ENCODE data around the gene ITGAV. TPM values are rescaled to one million over a fixed set of nuclear protein-coding genes. Genes with fewer than 3 reads are reported as not detected.

The ITGAV gene
- total and polyA plus RNA-seq, 7 experiments from 2014 or later: 0.37 to 9.7 (median 6.9) TPM

DNA sequence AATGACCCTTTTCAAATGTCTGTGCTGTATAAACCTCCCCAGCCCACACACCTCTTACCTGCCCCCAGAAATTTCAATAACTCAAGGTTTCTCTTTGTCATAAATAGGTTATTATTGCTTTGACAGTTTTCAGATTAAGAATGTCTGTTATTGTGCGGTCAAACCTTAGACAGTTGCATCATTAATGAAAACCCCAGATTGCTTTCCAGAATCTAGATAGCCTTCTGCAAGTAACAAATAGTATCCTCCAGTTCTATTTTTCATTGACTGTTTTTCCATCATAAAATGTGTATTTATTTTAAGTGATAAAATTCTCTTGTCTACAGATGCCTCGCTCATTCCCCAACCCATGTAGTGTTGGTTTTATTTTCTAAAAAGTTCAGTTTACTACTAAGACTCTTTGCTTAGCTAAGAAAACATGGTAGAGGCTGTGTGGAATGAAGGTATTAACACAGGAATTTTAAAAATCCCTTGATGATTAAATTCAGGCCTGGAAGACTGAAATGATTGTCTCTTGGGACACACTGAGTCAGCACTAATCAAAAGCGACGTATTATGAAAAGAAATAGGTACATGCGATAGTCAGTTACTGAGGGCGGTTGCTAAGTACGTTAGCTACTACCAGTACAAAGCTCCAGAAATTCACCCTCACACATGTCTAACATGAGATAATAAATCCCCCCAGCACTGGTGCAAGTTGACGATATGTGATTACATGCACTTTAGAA is 38.4 kb upstream of the ITGAV start:
- Mint-ChIP-seq H3K36me3 (peaks cover 0 to 4% (median 0%) of the 10 kb centered on the region in 5 donors), H3K4me3 (no peak overlapping the region), H3K9me3 (no peaks in the 10 kb centered on the region), H3K4me1 (no peaks in the 10 kb centered on the region), H3K27ac (no peak overlapping the region), H3K27me3 (peaks cover 4 to 14% (median 9%) of the 10 kb centered on the region in 5 donors)
- intact Hi-C loops (cut with micrococcal nuclease): no loop called here
- H3K27me3 ChIP-seq (ENCODE audit: control insufficient read depth in 2 of 2, insufficient read depth in 2 of 2, low read length in 2 of 2): no peaks in the 10 kb centered on the region
- no peaks in the 10 kb centered on the region for H3K4me1 ChIP-seq (ENCODE audit: control insufficient read depth in 2 of 2, insufficient read depth in 2 of 2, low read length in 2 of 2)
- no peak overlapping the region for H3K4me3 ChIP-seq (ENCODE audit: low read length)
- no peaks in the 10 kb centered on the region for H3K36me3 ChIP-seq (ENCODE audit: control insufficient read depth in 2 of 3, insufficient read depth in 3 of 3, low read length in 3 of 3)
- no peaks in the 10 kb centered on the region for H3K9me3 ChIP-seq (ENCODE audit: control insufficient read depth in 2 of 3, low read length in 3 of 3)
- DNase-seq: no peak
- ChIA-PET POLR2A (no interaction called here), CTCF (no interaction called here)
- H3K27ac ChIP-seq (ENCODE audit: low read depth, low read length): no peak overlapping the region
- no peak for ATAC-seq

DNA sequence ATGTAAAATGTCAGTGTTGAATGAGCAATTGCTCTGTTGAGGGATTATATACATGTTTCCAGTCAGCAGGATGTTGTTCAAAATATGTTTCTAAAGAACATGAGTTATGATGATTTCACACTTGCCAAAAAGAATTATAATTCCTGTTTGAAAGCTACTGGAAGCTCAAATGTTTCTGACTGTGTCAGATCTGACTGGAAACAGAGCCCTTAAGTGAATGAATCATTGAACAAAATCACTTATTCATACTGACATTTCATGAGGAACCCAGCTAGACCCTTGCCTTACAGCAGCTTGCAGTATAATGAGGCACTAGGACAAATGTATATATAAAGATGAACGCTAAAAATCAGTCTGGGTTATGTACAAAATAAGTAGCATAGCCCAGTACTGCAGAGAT is 35.4 kb upstream of the ITGAV start:
- Histone ChIP-seq H3K36me3 (ENCODE audit: control insufficient read depth in 2 of 3, insufficient read depth in 3 of 3, low read length in 3 of 3) (no peaks in the 10 kb centered on the region), H3K27ac (ENCODE audit: low read depth, low read length) (no peak overlapping the region), H3K4me3 (ENCODE audit: low read length) (no peak overlapping the region), H3K4me1 (ENCODE audit: control insufficient read depth in 2 of 2, insufficient read depth in 2 of 2, low read length in 2 of 2) (no peaks in the 10 kb centered on the region), H3K27me3 (ENCODE audit: control insufficient read depth in 2 of 2, insufficient read depth in 2 of 2, low read length in 2 of 2) (no peaks in the 10 kb centered on the region), H3K9me3 (ENCODE audit: control insufficient read depth in 2 of 3, low read length in 3 of 3) (no peaks in the 10 kb centered on the region)
- no peak overlapping the region for H3K4me3 Mint-ChIP-seq
- peaks cover 4 to 14% (median 9%) of the 10 kb centered on the region in 5 donors for H3K27me3 Mint-ChIP-seq
- H3K27ac Mint-ChIP-seq: no peak overlapping the region
- POLR2A ChIA-PET: no interaction called here
- no peak for ATAC-seq
- CTCF ChIA-PET: interaction anchor here (1.2 kb wide), 1 partner anchor 8 kb away, joined by 3 read pairs; no protein-coding TSS in a partner anchor
- no peaks in the 10 kb centered on the region for H3K9me3 Mint-ChIP-seq
- H3K4me1 Mint-ChIP-seq: no peaks in the 10 kb centered on the region
- no peak for DNase-seq
- intact Hi-C loops (cut with micrococcal nuclease): no loop called here
- H3K36me3 Mint-ChIP-seq: peaks cover 0 to 8% (median 0%) of the 10 kb centered on the region in 5 donors

DNA sequence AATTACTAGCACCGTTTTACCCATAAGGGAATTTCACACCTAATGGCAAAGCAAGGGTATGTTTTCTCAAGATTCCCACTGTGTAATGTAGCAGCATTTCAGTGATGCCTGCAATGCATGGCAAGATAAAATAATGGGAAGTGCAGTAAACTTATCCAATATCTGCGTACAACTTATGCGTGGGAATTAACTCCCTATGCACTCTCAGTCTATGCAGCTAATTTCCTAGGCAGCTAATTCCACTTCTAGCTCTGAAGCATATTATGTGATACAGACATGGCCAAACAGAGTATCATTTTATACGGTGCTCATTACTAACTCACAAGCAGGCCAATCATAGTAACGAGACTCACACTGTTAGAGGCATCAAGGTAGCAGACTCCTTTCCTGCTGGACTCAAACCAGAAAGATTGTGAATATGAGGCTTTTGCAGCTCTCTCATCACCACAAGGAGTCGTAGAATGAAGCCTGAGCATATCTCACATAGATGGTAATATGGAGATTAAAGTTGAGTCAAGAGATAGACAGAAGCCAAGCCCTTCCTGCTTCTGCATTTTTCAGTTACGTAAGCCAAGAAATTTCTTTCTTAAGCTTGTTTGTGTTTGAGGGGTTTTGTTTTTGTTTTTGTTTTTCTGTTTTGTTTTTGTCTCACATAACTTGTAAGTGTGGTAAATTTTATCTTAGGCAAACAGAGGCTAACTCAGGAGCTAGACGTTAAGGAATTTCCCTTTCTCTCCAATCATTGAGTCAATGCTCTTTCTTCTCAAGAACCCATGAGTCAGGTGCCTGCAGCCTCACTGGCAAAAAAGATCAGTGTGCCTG is 34.8 kb upstream of the ITGAV start:
- H3K4me3 Mint-ChIP-seq: no peak overlapping the region
- peaks cover 0 to 8% (median 0%) of the 10 kb centered on the region in 5 donors for H3K36me3 Mint-ChIP-seq
- Histone ChIP-seq H3K9me3 (ENCODE audit: control insufficient read depth in 2 of 3, low read length in 3 of 3) (no peaks in the 10 kb centered on the region), H3K27ac (ENCODE audit: low read depth, low read length) (no peak overlapping the region), H3K4me1 (ENCODE audit: control insufficient read depth in 2 of 2, insufficient read depth in 2 of 2, low read length in 2 of 2) (no peaks in the 10 kb centered on the region), H3K36me3 (ENCODE audit: control insufficient read depth in 2 of 3, insufficient read depth in 3 of 3, low read length in 3 of 3) (no peaks in the 10 kb centered on the region), H3K27me3 (ENCODE audit: control insufficient read depth in 2 of 2, insufficient read depth in 2 of 2, low read length in 2 of 2) (no peaks in the 10 kb centered on the region), H3K4me3 (ENCODE audit: low read length) (no peak overlapping the region)
- DNase-seq: no peak
- H3K4me1 Mint-ChIP-seq: no peaks in the 10 kb centered on the region
- peak; percentile 40 for ATAC-seq
- H3K27ac Mint-ChIP-seq: no peak overlapping the region
- intact Hi-C loops (cut with micrococcal nuclease): no loop called here
- POLR2A ChIA-PET: no interaction called here
- no peaks in the 10 kb centered on the region for H3K9me3 Mint-ChIP-seq
- peaks cover 4 to 12% (median 7%) of the 10 kb centered on the region in 5 donors for H3K27me3 Mint-ChIP-seq
- CTCF ChIA-PET: interaction anchor here (1.2 kb wide), 1 partner anchor 8 kb away, joined by 3 read pairs; no protein-coding TSS in a partner anchor

DNA sequence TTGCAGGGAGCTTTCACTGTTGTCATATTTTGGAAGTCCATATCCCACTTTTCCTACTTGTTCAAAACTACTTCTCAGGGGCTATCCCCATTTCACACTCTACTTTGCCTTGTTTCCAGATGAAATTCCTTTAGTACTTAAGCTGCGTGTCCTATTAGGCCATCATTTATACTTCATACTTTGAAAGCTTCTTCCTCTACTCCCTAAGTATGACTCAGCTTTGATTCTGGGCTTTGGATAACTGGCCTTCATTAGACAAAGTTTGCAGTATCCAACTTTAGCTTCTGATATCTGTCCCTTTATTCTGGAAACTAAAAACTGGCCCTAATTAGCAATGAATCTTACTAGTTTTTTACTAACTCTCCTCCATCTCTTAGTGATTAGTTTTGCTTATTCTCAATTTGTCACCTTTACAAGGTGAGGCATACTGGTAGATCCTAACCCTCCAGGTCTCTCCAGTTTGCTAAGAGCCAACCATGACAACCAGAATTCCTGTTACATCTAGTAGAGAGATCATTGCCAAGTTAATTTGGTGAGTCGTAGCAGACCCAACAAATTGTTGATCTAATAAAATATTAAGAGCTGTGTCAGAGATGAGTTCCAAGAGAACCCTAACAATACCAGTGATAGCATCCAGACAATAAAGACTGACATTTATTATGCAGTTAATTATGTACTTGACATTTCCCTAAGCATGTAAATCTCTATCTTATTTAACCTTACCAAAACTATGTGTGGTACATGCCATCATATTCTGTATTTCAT is 31.2 kb upstream of the ITGAV start:
- ChIA-PET CTCF (no interaction called here), POLR2A (no interaction called here)
- DNase-seq: no peak
- Histone ChIP-seq H3K27me3 (ENCODE audit: control insufficient read depth in 2 of 2, insufficient read depth in 2 of 2, low read length in 2 of 2) (peaks cover 0 to 5% of the 10 kb centered on the region in 2 donors), H3K4me3 (ENCODE audit: low read length) (no peak overlapping the region), H3K36me3 (ENCODE audit: control insufficient read depth in 2 of 3, insufficient read depth in 3 of 3, low read length in 3 of 3) (no peaks in the 10 kb centered on the region), H3K27ac (ENCODE audit: low read depth, low read length) (no peak overlapping the region), H3K4me1 (ENCODE audit: control insufficient read depth in 2 of 2, insufficient read depth in 2 of 2, low read length in 2 of 2) (no peaks in the 10 kb centered on the region), H3K9me3 (ENCODE audit: control insufficient read depth in 2 of 3, low read length in 3 of 3) (no peaks in the 10 kb centered on the region)
- ATAC-seq: no peak
- H3K27me3 Mint-ChIP-seq: peaks cover 4 to 20% (median 10%) of the 10 kb centered on the region in 5 donors
- H3K36me3 Mint-ChIP-seq: peaks cover 0 to 4% (median 0%) of the 10 kb centered on the region in 5 donors
- H3K4me3 Mint-ChIP-seq: no peak overlapping the region
- intact Hi-C loops (cut with micrococcal nuclease): no loop called here
- H3K9me3 Mint-ChIP-seq: peaks cover 0 to 4% (median 0%) of the 10 kb centered on the region in 11 donors
- H3K27ac Mint-ChIP-seq: no peak overlapping the region
- H3K4me1 Mint-ChIP-seq: no peaks in the 10 kb centered on the region

DNA sequence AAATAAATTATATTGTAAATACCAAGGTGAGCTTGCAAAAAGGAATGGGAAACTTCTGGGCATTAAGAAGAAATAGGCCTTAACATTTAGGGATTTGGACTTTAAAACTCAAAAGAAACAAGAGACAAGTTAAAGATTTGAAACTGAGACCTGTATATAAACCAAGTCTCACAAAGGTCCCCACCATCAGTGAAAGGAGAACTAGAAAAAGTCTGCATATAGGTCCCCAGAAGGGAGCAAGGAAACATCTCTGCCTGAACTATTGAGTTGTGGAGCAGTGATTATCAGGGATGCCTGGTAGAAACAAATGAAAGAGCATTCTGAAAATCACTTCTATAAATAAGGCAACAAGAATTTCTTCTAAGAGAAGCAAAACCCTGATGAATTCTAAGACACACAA is 30.5 kb upstream of the ITGAV start:
- Histone ChIP-seq H3K9me3 (ENCODE audit: control insufficient read depth in 2 of 3, low read length in 3 of 3) (no peaks in the 10 kb centered on the region), H3K4me1 (ENCODE audit: control insufficient read depth in 2 of 2, insufficient read depth in 2 of 2, low read length in 2 of 2) (no peaks in the 10 kb centered on the region), H3K27me3 (ENCODE audit: control insufficient read depth in 2 of 2, insufficient read depth in 2 of 2, low read length in 2 of 2) (peaks cover 0 to 5% of the 10 kb centered on the region in 2 donors), H3K36me3 (ENCODE audit: control insufficient read depth in 2 of 3, insufficient read depth in 3 of 3, low read length in 3 of 3) (no peaks in the 10 kb centered on the region), H3K27ac (ENCODE audit: low read depth, low read length) (no peak overlapping the region), H3K4me3 (ENCODE audit: low read length) (no peak overlapping the region)
- no peak for ATAC-seq
- CTCF ChIA-PET: no interaction called here
- DNase-seq: no peak
- peaks cover 0 to 4% (median 0%) of the 10 kb centered on the region in 5 donors for H3K36me3 Mint-ChIP-seq
- peaks cover 0 to 8% (median 0%) of the 10 kb centered on the region in 11 donors for H3K9me3 Mint-ChIP-seq
- intact Hi-C loops (cut with micrococcal nuclease): no loop called here
- no peak overlapping the region for H3K27ac Mint-ChIP-seq
- peaks cover 4 to 23% (median 14%) of the 10 kb centered on the region in 5 donors for H3K27me3 Mint-ChIP-seq
- no peak overlapping the region for H3K4me3 Mint-ChIP-seq
- no peaks in the 10 kb centered on the region for H3K4me1 Mint-ChIP-seq
- POLR2A ChIA-PET: no interaction called here

DNA sequence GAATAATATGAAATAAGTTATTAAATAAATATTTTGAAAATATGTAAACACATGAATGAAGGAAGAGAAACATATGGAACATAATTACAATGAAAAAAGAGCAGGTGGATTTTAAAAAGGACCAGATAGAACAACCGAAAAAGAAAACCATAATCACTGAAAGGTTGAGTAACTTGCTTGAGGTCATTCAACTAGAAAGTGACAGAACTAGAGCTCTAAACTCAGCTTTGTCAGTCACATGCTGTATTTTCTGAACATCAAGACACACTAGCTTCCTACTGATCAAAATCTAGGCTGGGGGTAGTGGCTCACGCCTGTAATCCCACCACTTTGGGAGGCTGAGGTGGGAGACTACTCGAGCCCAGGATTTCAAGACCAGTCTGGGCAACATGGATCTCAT is 30.0 kb upstream of the ITGAV start:
- Histone ChIP-seq H3K9me3 (ENCODE audit: control insufficient read depth in 2 of 3, low read length in 3 of 3) (no peaks in the 10 kb centered on the region), H3K36me3 (ENCODE audit: control insufficient read depth in 2 of 3, insufficient read depth in 3 of 3, low read length in 3 of 3) (no peaks in the 10 kb centered on the region), H3K4me1 (ENCODE audit: control insufficient read depth in 2 of 2, insufficient read depth in 2 of 2, low read length in 2 of 2) (no peaks in the 10 kb centered on the region), H3K27ac (ENCODE audit: low read depth, low read length) (no peak overlapping the region), H3K4me3 (ENCODE audit: low read length) (no peak overlapping the region), H3K27me3 (ENCODE audit: control insufficient read depth in 2 of 2, insufficient read depth in 2 of 2, low read length in 2 of 2) (peaks cover 0 to 5% of the 10 kb centered on the region in 2 donors)
- intact Hi-C loops (cut with micrococcal nuclease): no loop called here
- DNase-seq (no peak), ATAC-seq (no peak)
- ChIA-PET CTCF (no interaction called here), POLR2A (no interaction called here)
- Mint-ChIP-seq H3K4me3 (no peak overlapping the region), H3K27me3 (peaks cover 4 to 23% (median 14%) of the 10 kb centered on the region in 5 donors), H3K9me3 (peaks cover 0 to 8% (median 0%) of the 10 kb centered on the region in 11 donors), H3K4me1 (no peaks in the 10 kb centered on the region), H3K27ac (no peak overlapping the region), H3K36me3 (peaks cover 0 to 4% (median 0%) of the 10 kb centered on the region in 5 donors)

Data from naive thymus-derived CD4-positive, alpha-beta T cell (primary cell).